Upper lobe of left lung (tissue), 4 donors: ENCODE data around the gene KCNJ15.

Experiments used
- CTCF ChIP-seq, 6 experiments: fragments of 450-650 bp in 4 of 6; fragments of 200-600 bp in 2 of 6; sonication (generic) in 2 of 6; IDR thresholded peaks; one replicate each; pipeline ENCODE4 v1.5.1; 2016 to 2019; ENCODE audit warnings: antibody characterized with exemption in 6 of 6
- EP300 ChIP-seq, 4 donors: sonication (generic); formaldehyde crosslinking; IDR thresholded peaks; one replicate each; pipeline ENCODE4 v1.5.1; 2017; ENCODE audit warnings: antibody characterized with exemption in 4 of 4, control low read depth in 2 of 4
- POLR2AphosphoS5 ChIP-seq, 2 donors: sonication (generic); formaldehyde crosslinking; IDR thresholded peaks; one replicate each; pipeline ENCODE4 v1.5.1; 2017; ENCODE audit warnings: antibody characterized with exemption in 2 of 2

DNA sequence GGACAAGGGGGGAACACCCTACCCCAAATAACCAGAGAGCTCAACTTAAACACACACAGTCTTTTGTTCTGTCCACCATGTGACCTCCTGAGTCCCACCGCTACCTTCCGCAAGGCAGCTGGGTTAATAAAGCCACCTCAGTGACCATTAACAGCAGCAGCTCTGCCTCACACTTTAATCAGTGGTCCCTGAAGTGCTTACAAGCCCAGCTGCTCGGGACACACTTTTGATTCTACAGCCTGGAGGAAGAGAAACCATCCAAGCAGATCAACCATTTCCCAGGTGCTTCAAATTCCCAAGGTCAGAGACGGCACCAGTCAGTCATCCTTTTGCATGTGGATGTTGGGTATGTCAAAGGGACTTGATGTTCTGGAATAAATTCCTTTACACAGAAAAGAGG lies 70.1 kb downstream of the KCNJ15 start:
- TF ChIP-seq CTCF (IDR thresholded peaks at IDR 0.05) = no peak
- TF ChIP-seq POLR2AphosphoS5 (IDR thresholded peaks at IDR 0.05) = no peak
- TF ChIP-seq EP300 (IDR thresholded peaks at IDR 0.05) = no peak
